HepG2 (cell line): ENCODE data around the gene GPN2. TPM values are rescaled to one million over a fixed set of nuclear protein-coding genes. Genes with fewer than 3 reads are reported as not detected.

Experiments
- CAMTA2 ChIP-seq: sonication (generic); formaldehyde crosslinking; IDR thresholded peaks from 2 replicates; pipeline ENCODE4 v1.4.0; 2020; ENCODE audit warnings: mild to moderate bottlenecking, missing genetic modification reagents, borderline replicate concordance
- ELF1 ChIP-seq: sonication (generic); formaldehyde crosslinking; IDR thresholded peaks from 2 replicates; pipeline ENCODE4 v1.4.0; 2020; ENCODE audit warnings: missing genetic modification reagents
- KLF15 ChIP-seq: sonication (generic); formaldehyde crosslinking; IDR thresholded peaks from 2 replicates; pipeline ENCODE4 v1.8.1; 2023; ENCODE audit warnings: borderline replicate concordance, mild to moderate bottlenecking, inconsistent platforms, missing genetic modification reagents, mixed read lengths
- KMT2A ChIP-seq: sonication (generic); formaldehyde crosslinking; IDR thresholded peaks from 2 replicates; pipeline ENCODE4 v1.4.0; 2020; ENCODE audit warnings: missing genetic modification reagents
- MAF1 ChIP-seq: sonication (generic); formaldehyde crosslinking; IDR thresholded peaks from 2 replicates; pipeline ENCODE4 v1.5.0; 2020; ENCODE audit warnings: missing genetic modification reagents, borderline replicate concordance
- MEIS2 ChIP-seq: sonication (generic); formaldehyde crosslinking; IDR thresholded peaks from 2 replicates; pipeline ENCODE4 v1.9.0; 2021; ENCODE audit warnings: mild to moderate bottlenecking, missing genetic modification reagents
- NCOA1 ChIP-seq: sonication (generic); formaldehyde crosslinking; IDR thresholded peaks from 2 replicates; pipeline ENCODE4 v1.9.0; 2021; ENCODE audit warnings: missing genetic modification reagents
- SMARCE1 ChIP-seq: fragments of 450-650 bp; IDR thresholded peaks from 2 replicates; pipeline ENCODE4 v1.6.1; 2017; ENCODE audit warnings: borderline replicate concordance
- ZIK1 ChIP-seq: sonication (generic); formaldehyde crosslinking; IDR thresholded peaks from 2 replicates; pipeline ENCODE4 v1.5.0; 2020; ENCODE audit warnings: mild to moderate bottlenecking, low read depth, missing genetic modification reagents, borderline replicate concordance
- ZNF275 ChIP-seq: sonication (generic); formaldehyde crosslinking; IDR thresholded peaks from 2 replicates; pipeline ENCODE4 v1.8.0; 2022; ENCODE audit warnings: missing genetic modification reagents, mild to moderate bottlenecking, inconsistent platforms, borderline replicate concordance
- ZNF333 ChIP-seq: sonication (generic); formaldehyde crosslinking; IDR thresholded peaks from 2 replicates; pipeline ENCODE4 v1.4.0; 2020; ENCODE audit warnings: mild to moderate bottlenecking, missing genetic modification reagents, borderline replicate concordance
- ZNF609 ChIP-seq: sonication (generic); formaldehyde crosslinking; IDR thresholded peaks from 2 replicates; pipeline ENCODE4 v1.4.0; 2020; ENCODE audit warnings: mild to moderate bottlenecking, missing genetic modification reagents, borderline replicate concordance
- ZZZ3 ChIP-seq: sonication (generic); formaldehyde crosslinking; IDR thresholded peaks from 2 replicates; pipeline ENCODE4 v1.4.0; 2020; ENCODE audit warnings: missing genetic modification reagents, mild to moderate bottlenecking, borderline replicate concordance
- polyA plus RNA-seq, 8 experiments: library from polyadenylated mRNA; depleted of rRNA in 3 of 8; stranded (reverse) in 7 of 8; unstranded in 1 of 8; fragments of >200 nt; fragmentation: Illumina TruSeq in 4 of 8; extraction: Trizol in 4 of 8; gene quantifications; 2 replicates each; pipeline versions ENCODE4 v1.2.1 to v1.2.3, GENCODE V29; 2011 to 2016; ENCODE audit warnings: low read depth in 4 of 8, missing spikeins in 1 of 8, mixed read lengths in 1 of 8; ENCODE audit not compliant: insufficient read depth in 1 of 8
- total RNA-seq, 5 experiments: library from RNA; depleted of rRNA; stranded (reverse); fragments of >200 nt; fragmentation: Illumina TruSeq; extraction: Trizol; gene quantifications; 2 replicates each; pipeline ENCODE4 v1.2.3, GENCODE V29; 2016; ENCODE audit warnings: low read depth in 1 of 5
- TF ChIP-seq, protein P1 (sequence below): sonication (generic); formaldehyde crosslinking; IDR thresholded peaks from 2 replicates; pipeline ENCODE4 v1.4.0; 2020; ENCODE audit warnings: missing genetic modification reagents
- TF ChIP-seq, protein P2 (sequence below): sonication (generic); formaldehyde crosslinking; conservative IDR thresholded peaks from 2 replicates; pipeline ENCODE4 v1.8.0; 2022; ENCODE audit warnings: low read depth, missing genetic modification reagents

Gene GPN2
- total and polyA plus RNA-seq, 2 of the 13 experiments (the other 11 are each of a cell fraction or from before 2014, with no cell fraction given), result 19.3 to 38.9 TPM

DNA sequence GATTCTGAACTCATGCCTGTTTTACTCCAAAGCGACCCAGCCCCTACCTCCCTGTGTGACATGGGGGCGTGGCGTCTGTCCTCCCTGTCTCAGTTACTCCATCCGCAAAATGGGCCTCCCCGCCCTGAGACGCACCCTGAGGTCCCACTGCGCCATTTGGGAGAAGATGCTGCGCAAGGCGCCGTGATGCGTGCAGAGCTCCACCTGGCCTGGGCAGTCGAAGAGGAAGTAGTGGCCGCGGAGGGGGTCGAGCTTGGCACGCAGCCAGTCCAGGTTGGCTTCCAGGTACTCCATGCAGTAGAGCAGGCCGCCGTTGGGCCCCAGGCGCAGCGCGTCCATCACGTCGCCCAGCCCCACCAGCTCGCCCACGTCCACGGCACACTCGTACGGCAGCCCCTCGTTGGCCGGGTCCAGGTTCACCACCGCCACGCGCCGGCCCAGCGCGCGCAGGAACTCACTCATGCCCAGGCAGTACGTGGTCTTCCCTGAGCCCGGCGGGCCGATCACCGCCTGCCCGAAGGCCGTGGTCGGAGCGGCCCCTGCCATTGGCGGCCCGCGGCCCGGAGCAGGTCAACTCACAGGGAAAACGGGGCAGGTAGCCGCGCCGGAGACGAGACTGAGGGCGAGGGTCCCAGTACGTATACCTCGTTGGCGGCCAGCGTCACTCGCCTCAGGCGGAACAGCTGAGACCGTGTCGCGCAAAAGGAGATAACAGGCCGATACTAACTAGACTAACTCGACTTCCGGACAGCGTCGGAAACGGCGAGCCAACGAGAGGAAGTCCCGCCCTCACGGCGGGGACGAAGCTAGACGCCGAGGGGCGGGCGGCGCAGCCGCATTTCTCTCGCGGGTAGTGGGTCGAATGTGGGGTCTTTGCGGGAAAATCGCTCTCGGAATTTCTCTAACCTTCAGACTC lies at the start of gene GPN2 (continued):
- TF ChIP-seq, protein P1, sequence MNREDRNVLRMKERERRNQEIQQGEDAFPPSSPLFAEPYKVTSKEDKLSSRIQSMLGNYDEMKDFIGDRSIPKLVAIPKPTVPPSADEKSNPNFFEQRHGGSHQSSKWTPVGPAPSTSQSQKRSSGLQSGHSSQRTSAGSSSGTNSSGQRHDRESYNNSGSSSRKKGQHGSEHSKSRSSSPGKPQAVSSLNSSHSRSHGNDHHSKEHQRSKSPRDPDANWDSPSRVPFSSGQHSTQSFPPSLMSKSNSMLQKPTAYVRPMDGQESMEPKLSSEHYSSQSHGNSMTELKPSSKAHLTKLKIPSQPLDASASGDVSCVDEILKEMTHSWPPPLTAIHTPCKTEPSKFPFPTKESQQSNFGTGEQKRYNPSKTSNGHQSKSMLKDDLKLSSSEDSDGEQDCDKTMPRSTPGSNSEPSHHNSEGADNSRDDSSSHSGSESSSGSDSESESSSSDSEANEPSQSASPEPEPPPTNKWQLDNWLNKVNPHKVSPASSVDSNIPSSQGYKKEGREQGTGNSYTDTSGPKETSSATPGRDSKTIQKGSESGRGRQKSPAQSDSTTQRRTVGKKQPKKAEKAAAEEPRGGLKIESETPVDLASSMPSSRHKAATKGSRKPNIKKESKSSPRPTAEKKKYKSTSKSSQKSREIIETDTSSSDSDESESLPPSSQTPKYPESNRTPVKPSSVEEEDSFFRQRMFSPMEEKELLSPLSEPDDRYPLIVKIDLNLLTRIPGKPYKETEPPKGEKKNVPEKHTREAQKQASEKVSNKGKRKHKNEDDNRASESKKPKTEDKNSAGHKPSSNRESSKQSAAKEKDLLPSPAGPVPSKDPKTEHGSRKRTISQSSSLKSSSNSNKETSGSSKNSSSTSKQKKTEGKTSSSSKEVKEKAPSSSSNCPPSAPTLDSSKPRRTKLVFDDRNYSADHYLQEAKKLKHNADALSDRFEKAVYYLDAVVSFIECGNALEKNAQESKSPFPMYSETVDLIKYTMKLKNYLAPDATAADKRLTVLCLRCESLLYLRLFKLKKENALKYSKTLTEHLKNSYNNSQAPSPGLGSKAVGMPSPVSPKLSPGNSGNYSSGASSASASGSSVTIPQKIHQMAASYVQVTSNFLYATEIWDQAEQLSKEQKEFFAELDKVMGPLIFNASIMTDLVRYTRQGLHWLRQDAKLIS (CRISPR knock-in tag), result peak; percentile 71; the same call in 1 of the 2 replicates
- TF ChIP-seq KLF15 (CRISPR knock-in tag) (0 out of 2 replicates have a peak, but pooled peaks have one; percentile 44), ZNF609 (CRISPR knock-in tag) (no peak; the same call in 1 of the 2 replicates), ELF1 (CRISPR knock-in tag) (peak; percentile 88), SMARCE1 (no peak), ZNF275 (CRISPR knock-in tag) (peak; percentile 70; the same call in 1 of the 2 replicates), NCOA1 (CRISPR knock-in tag) (0 out of 2 replicates have a peak, but pooled peaks have one; percentile 55), ZIK1 (CRISPR knock-in tag) (peak; percentile 93), KMT2A (CRISPR knock-in tag) (peak; percentile 96), ZZZ3 (CRISPR knock-in tag) (peak; percentile 87; the same call in 1 of the 2 replicates), CAMTA2 (0 out of 2 replicates have a peak, but pooled peaks have one; percentile 50), MEIS2 (CRISPR knock-in tag) (peak; percentile 69), ZNF333 (CRISPR knock-in tag) (0 out of 2 replicates have a peak, but pooled peaks have one; percentile 97), MAF1 (CRISPR knock-in tag) (no peak; the same call in 1 of the 2 replicates)
- TF ChIP-seq, protein P2, sequence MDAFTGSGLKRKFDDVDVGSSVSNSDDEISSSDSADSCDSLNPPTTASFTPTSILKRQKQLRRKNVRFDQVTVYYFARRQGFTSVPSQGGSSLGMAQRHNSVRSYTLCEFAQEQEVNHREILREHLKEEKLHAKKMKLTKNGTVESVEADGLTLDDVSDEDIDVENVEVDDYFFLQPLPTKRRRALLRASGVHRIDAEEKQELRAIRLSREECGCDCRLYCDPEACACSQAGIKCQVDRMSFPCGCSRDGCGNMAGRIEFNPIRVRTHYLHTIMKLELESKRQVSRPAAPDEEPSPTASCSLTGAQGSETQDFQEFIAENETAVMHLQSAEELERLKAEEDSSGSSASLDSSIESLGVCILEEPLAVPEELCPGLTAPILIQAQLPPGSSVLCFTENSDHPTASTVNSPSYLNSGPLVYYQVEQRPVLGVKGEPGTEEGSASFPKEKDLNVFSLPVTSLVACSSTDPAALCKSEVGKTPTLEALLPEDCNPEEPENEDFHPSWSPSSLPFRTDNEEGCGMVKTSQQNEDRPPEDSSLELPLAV (CRISPR knock-in tag), result peak; percentile 88
